Dedifferentiated amniotic fluid mesenchymal stem cell (primary cell): Measurements from ENCODE around the gene ABCD2.
A peak's percentile ranks its signal among the peaks of the same experiment; 100 is the strongest.
"Not testable (repeated sequence)": the region's sequence is repeated elsewhere in the genome, so short reads cannot be mapped to it uniquely, and the experiment has no call there.

Source experiments
- DNase-seq: peaks from one replicate; pipeline ENCODE4 v3.0.0-alpha.2; 2016; ENCODE audit errors: extremely low spot score

The ABCD2 gene

DNA sequence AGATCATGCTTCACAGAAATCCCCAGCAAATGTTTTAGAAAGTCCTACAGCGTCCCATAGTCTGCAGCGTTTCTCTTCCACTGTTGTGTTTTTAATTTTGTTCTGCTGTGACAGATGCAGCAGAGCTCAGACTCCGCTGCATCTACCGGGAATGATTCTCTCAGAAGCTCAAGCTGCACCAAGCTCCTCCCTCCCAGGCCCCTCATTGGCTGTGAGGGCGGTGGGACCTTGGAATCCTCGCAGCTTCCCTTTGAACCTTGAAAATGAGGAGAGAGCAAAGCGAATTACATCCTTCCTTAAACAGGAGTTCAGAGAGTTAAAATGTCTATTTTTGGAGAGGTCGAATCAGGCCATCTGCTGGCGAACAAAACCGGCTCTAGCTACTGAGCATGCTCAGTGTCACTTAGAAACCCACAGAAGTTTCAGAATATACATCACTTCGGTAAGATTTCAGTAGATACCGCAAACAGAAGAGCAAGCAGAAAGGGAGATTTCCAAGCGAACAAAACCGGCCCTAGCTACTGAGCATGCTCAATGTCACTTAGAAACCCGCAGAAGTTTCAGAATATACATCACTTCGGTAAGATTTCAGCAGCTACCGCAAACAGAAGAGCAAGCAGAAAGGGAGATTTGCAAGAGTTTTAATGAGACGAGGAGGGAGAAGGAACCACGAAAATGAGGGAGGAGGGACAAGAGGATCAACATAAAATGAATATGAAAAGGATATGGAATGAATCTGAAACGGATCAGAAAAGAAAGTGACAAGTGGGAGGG is at the start of gene ABCD2:
Gene ABCD2, minus strand, starts transcription at position 144 of the 774 bp plus-strand sequence. CDS start 188 bp downstream, outside the sequence.
- DNase-seq = peak; percentile 65

DNA sequence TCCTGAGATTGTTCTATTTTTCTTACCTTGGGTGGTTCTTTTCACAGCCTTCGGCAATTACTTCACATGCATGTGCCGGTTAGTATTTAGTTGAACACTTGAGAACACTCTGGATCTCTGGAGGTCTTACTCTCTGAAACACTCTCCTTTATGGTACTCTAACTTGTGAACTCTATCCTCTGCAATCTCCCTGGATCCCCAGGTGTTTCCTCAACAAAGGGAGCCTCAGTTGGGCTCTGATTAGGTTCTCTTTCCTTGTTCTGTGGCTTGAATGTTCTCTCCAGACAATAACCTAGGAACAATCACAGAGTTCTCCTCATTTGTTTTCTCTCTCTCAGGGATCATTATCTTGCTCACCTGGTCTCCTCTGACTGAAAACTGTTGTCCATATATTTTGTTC is 40.5 kb upstream of the ABCD2 start:
- no peak for DNase-seq

GRCh38 chr12:39647383-39647782 is 27.8 kb upstream of the ABCD2 start:
- no peak for DNase-seq

DNA sequence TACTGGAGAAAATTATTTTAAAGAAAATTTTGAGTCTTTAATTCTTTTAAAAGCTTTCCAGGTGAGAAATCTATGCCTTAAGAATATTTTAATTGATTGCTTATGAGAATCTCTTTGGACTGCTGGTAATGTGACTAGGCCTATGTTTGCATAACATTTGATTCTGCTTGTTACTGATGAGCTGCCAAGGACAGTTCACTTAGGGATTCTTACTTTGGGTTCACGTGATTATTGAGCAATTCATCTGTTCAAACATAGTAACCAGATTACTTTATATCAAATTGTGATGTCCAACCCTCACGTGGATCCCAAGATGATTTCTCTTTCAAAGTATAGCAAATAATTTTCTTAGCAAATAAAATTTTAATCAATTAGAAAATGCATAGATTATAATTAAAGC is 27.4 kb upstream of the ABCD2 start:
- no peak for DNase-seq

- no peak for DNase-seq
These were observed 23.4 kb upstream of the ABCD2 start for GRCh38 chr12:39643052-39643451.

DNA sequence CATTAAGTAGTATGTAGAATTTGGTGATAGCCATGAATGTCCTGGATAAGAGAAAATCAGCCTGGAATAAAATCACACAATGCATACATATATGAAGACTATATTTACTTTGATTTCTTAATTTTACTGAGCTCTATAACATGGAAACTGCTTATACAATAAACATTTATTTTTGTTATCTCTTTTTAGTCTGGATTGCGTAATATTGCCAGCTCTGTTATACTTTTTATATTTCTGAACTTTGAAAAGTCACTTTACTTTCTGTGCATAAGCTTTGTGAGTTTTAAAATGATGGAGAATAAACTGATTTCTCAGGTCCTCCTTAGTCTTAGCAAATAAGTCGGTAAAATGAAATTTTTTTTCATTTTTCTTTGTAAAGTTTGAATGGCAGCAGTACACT is 19.2 kb upstream of the ABCD2 start:
- no peak for DNase-seq

- no peak for DNase-seq
These were observed 18.6 kb upstream of the ABCD2 start for GRCh38 chr12:39638178-39638577.

DNA sequence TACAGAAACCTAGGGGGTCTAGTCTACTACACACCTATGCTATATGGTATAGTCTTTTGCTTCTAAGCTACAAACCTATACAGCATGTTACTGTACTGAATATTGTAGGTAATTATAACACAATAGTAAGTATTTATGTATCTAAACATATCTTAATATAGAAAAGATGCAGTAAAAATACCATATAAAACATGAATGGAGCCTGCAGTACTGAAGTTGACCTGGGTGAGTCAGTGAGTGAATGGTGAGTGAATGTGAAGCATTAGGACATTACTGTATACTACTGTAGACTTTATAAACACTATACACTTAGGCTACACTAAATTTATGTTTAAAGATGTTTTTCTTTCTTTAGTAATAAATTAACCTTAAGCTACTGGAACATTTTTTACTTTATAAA is 13.1 kb upstream of the ABCD2 start:
- no peak for DNase-seq

DNA sequence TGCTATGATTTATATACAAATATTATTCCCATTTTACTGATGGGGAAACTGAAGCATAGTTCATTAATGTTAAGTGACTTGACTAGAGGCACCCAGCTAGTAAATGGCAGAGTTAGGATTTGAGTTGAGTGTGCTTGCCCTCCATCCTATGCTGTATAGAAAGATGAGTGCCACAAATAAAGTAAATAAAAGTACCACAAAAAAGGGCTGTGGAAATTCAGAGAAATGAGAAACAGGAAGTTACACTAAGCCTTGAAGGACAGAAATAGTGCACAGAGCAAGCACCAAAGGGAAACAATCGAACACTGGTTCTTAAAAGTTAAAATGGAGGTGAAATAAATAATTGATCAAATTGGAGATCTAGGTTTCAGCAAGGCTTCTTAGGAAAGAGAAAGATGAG is 9.2 kb upstream of the ABCD2 start:
- DNase-seq = no peak

- no peak for DNase-seq
These were observed 8.3 kb upstream of the ABCD2 start for GRCh38 chr12:39627914-39628313.

DNA sequence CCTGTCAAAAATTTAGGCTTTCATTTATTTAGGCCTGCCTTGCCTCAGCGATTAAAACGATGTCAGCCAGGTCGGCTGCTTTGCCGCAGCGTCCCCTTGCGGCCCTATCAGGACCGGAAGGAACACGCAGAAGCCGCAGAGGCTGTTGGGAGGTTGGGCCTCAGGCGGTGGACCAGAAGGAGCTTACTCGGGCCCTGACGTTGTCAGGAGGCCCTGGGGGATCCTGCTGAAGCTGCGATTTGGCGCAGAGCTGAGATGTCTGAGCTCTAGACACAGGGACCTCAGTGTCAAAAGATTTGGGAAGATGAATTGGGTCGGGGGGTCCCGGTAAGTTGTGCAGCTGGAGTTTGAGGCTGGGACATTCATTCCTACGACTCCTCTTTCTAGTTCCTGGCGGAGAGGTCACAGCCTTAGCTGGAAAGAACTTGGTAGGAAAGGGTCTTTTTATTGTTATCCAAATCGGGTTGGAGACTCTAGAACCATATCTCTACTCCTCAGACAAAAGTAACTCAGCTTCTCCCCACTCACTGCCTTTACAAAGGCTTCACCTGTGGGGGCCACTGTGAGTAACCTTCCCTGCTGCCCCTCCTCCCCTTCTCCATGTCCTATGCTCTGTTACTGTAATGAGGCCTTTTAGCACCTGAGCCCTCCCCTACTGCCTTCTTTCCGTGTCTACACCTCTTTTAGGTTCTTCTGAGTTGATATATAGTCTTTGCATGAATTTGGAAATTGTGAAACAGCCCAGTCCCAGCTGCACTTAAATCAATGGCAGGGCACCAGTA is 6.6 kb upstream of the ABCD2 start:
- DNase-seq = no peak

GRCh38 chr12:39623919-39624318 is 4.3 kb upstream of the ABCD2 start:
- DNase-seq = no peak

- DNase-seq = not testable (repeated sequence)
These were observed 3.6 kb upstream of the ABCD2 start for GRCh38 chr12:39623160-39623559.

DNA sequence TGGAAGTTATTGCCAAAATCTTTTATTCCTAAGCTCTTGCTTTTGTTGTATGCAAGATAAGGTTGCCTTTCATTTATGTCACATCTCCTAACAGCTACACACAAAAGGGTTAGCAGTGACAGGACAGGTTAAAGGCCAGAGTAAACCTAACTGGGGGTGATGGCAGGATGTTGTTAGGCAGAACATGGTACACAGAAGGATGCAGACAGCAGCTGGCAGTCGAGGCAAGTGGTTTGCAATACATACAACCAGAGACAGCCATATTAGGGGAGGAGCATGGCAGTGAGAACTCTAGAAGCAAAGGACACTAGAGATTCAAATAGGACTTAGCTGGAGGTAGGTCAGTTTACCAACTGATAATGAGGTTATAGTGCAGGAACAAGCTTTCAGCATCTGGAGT is 2.7 kb upstream of the ABCD2 start:
- DNase-seq = no peak

DNA sequence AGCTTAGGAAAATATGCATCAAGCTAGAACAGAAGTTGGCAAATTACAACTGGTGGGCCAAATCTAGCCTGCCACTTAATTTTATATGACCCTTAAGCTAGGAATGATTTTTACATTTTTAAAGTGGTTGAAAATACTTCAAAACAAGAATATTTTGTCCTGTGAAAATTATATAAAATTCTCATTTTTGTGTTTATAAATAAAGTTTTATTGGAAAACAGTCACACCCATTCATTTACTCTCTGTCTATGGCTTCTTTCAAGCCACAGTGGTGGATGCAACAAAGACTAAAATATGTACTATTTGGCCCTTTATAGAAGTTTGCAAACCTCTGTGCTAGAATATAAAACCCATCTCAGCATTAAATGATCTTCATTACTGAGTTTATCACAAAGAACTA is 2.1 kb upstream of the ABCD2 start:
- DNase-seq = no peak

GRCh38 chr12:39620659-39621658 is 1.4 kb upstream of the ABCD2 start:
- DNase-seq = no peak

DNA sequence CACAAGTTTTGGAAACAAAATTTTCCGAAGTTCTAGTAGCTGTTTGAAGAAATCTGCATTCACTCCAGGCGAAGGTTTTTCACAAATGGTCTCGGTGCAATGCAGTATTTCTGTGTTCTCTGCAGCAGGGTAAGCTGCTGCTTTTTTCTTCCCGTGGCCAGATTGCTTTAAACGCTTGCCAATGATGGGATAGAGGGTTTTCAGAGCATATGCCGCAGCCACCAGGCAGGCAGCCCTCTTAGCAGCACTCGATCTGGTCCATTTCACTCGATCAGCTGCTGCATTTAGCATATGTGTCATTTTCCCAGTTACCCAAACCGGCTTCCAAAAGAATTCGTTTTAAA is 315 bp downstream of the ABCD2 start:
- no peak for DNase-seq

DNA sequence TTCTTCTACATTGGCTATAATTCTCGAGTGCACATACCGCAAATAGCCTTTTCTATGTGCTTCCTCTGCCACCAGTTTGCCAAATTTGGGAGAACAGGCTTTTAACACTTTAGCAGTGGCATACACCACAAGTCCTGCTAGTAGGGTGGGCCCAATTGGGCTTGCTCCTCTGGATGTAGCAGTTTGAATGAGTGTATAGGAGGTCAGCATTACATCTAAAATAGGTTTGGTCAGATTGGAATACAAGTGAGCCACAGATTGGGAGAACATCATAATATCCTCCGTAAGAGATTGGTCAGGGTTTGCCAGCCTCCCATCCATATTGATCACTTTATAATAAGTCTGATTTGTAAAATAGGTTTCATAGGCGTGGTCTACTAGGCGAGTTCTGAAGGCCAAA is 902 bp downstream of the ABCD2 start:
- no peak for DNase-seq

GRCh38 chr12:39617887-39618286 is 1.7 kb downstream of the ABCD2 start:
- no peak for DNase-seq

DNA sequence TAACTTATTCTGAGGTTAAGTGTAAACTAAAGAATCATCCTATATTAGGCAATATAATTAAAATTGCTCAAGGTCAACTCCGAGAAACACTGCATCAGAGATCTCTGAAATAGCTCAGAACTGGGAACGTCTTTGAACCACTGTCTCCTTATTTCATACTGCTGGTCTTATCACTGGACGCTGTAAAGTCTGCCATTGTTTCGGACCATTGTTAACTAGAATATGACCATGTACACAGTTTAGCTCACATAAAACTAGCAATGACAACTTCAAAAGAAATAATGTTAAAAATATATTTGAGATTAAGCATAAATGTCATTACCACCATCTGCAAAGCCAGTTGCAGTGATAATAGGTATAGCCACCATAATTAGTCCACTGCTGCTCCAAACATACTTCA is 2.9 kb downstream of the ABCD2 start:
- no peak for DNase-seq

DNA sequence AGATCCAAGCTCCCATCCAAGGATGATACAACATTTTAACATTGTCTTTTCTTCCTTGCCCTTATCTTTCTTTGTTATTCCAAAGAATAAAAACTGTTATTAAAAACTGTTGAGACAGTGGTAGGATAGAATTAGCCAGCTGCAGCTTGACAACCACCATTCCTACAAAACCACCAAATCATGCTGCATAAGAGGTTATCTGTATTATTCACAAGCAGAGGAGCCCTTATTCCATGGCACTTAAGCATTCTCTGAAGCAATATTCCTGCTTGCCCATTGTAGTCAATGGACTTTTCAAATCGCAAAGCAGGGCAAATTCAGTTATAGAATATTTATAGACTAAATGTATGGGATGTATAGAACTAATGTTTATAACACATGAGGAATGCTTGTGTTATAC is 3.4 kb downstream of the ABCD2 start:
- no peak for DNase-seq

DNA sequence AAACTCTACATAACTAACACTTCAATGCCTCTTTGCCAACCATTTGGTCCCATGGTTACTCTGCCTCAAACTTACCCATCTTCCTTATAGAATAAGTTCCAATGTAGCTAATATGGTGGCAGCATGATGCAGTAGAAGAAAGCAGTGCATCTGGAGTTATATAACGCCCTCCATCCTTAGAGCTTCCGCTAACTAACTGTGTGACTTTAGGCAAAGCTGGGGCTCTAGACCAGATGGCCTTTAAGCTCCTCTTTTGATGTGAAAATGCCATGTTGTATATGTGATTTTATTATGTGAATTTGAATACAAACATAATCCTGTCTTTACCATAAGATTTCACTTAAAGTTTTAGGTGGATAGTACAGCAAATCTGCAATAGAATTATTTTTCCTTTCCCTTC is 6.1 kb downstream of the ABCD2 start:
- no peak for DNase-seq
